HL-60 (cell line): Measurements from ENCODE around the gene ROR1.

Experiments used
- DNase-seq, 2 experiments: peaks; one replicate each; pipeline ENCODE4 v3.0.0-alpha.2; 2010 to 2020; ENCODE audit warnings: low read depth in 1 of 2, low spot score in 1 of 2
- H3K27ac ChIP-seq: fragments of 250-450 bp; sonication (Bioruptor Pico); replicated peaks from 2 replicates; pipeline ENCODE4 v1.5.1; 2020; ENCODE audit warnings: mild to moderate bottlenecking, moderate library complexity
- H3K27me3 ChIP-seq: fragments of 250-450 bp; sonication (Bioruptor Pico); 2 replicates; pipeline ENCODE4 v1.5.1; 2021; ENCODE audit warnings: mild to moderate bottlenecking, moderate library complexity; ENCODE audit not compliant: insufficient read depth, poor library complexity, severe bottlenecking
- H3K4me3 ChIP-seq: replicated peaks from 2 replicates; pipeline ENCODE4 v1.5.1; 2011; ENCODE audit warnings: mild to moderate bottlenecking, control low read depth, low read length; ENCODE audit not compliant: insufficient read depth
- GABPA ChIP-seq: IDR thresholded peaks from 2 replicates; pipeline ENCODE4 v1.6.1; 2012; ENCODE audit warnings: low read depth
- POLR2AphosphoS5 ChIP-seq: IDR thresholded peaks from 2 replicates; pipeline ENCODE4 v1.6.1; 2012; ENCODE audit warnings: low read depth
- SPI1 ChIP-seq: IDR thresholded peaks from 2 replicates; pipeline ENCODE4 v1.6.1; 2012; ENCODE audit warnings: low read depth, mild to moderate bottlenecking, borderline replicate concordance
- TF ChIP-seq, protein P1 (sequence below): IDR thresholded peaks from one replicate; pipeline ENCODE4 v1.5.1; 2011; ENCODE audit warnings: low read length, control low read depth, inconsistent platforms; ENCODE audit not compliant: insufficient read depth
- TF ChIP-seq, protein P2 (sequence below): IDR thresholded peaks from 2 replicates; pipeline ENCODE4 v1.6.1; 2012; ENCODE audit warnings: low read depth; ENCODE audit not compliant: insufficient replicate concordance

Gene ROR1

GRCh38 chr1:63857478-63857877 lies 83.7 kb downstream of the ROR1 start:
- H3K4me3 ChIP-seq: no peak overlapping the region
- no peak overlapping the region for H3K27ac ChIP-seq
- H3K27me3 ChIP-seq: no peaks in the 10 kb centered on the region
- no peak for DNase-seq
- no peak for TF ChIP-seq GABPA
- TF ChIP-seq, protein P1, sequence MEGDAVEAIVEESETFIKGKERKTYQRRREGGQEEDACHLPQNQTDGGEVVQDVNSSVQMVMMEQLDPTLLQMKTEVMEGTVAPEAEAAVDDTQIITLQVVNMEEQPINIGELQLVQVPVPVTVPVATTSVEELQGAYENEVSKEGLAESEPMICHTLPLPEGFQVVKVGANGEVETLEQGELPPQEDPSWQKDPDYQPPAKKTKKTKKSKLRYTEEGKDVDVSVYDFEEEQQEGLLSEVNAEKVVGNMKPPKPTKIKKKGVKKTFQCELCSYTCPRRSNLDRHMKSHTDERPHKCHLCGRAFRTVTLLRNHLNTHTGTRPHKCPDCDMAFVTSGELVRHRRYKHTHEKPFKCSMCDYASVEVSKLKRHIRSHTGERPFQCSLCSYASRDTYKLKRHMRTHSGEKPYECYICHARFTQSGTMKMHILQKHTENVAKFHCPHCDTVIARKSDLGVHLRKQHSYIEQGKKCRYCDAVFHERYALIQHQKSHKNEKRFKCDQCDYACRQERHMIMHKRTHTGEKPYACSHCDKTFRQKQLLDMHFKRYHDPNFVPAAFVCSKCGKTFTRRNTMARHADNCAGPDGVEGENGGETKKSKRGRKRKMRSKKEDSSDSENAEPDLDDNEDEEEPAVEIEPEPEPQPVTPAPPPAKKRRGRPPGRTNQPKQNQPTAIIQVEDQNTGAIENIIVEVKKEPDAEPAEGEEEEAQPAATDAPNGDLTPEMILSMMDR: no peak
- TF ChIP-seq SPI1: no peak
- TF ChIP-seq POLR2AphosphoS5: no peak
- TF ChIP-seq, protein P2, sequence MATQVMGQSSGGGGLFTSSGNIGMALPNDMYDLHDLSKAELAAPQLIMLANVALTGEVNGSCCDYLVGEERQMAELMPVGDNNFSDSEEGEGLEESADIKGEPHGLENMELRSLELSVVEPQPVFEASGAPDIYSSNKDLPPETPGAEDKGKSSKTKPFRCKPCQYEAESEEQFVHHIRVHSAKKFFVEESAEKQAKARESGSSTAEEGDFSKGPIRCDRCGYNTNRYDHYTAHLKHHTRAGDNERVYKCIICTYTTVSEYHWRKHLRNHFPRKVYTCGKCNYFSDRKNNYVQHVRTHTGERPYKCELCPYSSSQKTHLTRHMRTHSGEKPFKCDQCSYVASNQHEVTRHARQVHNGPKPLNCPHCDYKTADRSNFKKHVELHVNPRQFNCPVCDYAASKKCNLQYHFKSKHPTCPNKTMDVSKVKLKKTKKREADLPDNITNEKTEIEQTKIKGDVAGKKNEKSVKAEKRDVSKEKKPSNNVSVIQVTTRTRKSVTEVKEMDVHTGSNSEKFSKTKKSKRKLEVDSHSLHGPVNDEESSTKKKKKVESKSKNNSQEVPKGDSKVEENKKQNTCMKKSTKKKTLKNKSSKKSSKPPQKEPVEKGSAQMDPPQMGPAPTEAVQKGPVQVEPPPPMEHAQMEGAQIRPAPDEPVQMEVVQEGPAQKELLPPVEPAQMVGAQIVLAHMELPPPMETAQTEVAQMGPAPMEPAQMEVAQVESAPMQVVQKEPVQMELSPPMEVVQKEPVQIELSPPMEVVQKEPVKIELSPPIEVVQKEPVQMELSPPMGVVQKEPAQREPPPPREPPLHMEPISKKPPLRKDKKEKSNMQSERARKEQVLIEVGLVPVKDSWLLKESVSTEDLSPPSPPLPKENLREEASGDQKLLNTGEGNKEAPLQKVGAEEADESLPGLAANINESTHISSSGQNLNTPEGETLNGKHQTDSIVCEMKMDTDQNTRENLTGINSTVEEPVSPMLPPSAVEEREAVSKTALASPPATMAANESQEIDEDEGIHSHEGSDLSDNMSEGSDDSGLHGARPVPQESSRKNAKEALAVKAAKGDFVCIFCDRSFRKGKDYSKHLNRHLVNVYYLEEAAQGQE: no peak

DNA sequence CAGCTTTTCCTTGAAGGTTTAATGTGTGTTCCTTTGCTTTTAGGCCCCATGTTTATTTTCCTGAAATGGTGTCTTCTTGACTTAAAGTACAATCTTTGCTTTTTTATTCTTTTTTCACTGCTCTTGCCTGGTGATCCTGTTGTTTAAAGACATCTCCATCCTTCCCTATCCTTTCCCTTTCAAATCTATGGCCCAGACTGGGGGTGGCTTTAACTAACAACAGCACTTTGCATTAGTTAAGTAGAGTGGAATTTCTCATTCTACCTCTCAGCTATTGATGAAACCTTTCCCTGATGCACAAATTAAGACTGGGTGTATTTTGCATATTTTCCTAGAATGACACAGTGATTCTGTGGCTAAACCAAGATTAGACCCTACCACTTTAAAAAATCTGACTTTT lies 84.3 kb downstream of the ROR1 start:
- H3K27ac ChIP-seq: no peak overlapping the region
- TF ChIP-seq, protein P2: no peak
- TF ChIP-seq, protein P1: no peak
- no peak for TF ChIP-seq POLR2AphosphoS5
- no peak for TF ChIP-seq GABPA
- no peak for TF ChIP-seq SPI1
- DNase-seq: no peak
- H3K4me3 ChIP-seq: no peak overlapping the region
- no peaks in the 10 kb centered on the region for H3K27me3 ChIP-seq

GRCh38 chr1:63859480-63860275 lies 85.9 kb downstream of the ROR1 start:
- no peaks in the 10 kb centered on the region for H3K27me3 ChIP-seq
- H3K27ac ChIP-seq: no peak overlapping the region
- H3K4me3 ChIP-seq: no peak overlapping the region
- no peak for DNase-seq
- TF ChIP-seq SPI1: no peak
- TF ChIP-seq, protein P1: no peak
